Activated CD8-positive, alpha-beta memory T cell treated with anti-CD3 and anti-CD28 coated beads for 1 hour (primary cell): ENCODE measurements around the gene ANKRD22.
A peak's percentile ranks its signal among the peaks of the same experiment; 100 is the strongest.
"Not testable (repeated sequence)": the region's sequence is repeated elsewhere in the genome, so short reads cannot be mapped to it uniquely, and the experiment has no call there.

Experiments
- DNase-seq, 2 donors: peaks; one replicate each; pipeline ENCODE4 v3.0.0-alpha.2; 2020; ENCODE audit warnings: low read depth in 1 of 2; ENCODE audit errors: extremely low read depth in 1 of 2

ANKRD22 gene

DNA sequence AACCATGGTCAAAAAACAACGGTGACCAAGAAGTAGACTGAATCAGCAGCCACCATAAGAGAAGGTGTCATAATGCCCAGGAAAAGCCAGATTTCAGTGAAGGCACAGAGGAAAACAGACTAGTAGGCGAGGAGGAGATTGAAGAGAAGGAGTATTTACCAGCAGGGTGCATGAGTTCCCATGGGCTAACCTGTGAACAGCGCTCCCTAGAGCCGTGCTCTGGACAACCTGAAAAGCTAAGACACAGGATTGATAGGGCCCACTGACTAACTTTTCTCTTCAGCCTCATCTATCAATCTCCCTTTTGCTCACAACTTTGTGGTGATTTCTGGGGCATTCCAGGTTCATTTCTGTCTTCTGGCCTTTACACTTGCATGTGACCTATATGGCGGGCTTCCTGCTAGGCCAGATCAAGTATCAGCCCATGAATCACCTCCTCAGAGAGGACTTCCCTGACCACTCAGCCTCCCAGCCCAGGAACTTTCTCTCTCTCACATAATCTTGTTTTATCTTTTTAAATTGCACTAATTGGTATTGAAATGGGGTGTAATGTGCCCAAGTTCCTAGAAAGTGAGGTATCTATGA lies 12.8 kb downstream of the ANKRD22 start:
- no peak for DNase-seq

DNA sequence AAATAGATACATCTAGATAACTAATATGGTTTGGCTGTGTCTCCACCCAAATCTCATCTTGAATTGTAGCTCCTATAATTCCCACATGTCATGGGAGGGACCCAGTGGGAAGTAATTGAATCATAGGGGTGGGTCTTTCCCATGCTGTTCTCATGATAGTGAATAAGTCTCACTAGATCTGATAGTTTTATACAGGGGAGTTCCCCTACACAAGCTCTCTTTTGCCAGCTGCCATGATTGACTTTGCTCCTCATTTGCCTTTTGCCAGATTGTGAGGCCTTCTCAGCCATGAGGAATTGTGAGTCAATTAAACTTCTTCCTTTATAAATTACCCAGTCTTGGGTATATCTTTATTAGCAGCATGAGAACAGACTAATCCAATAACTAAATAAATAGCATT lies 14.0 kb downstream of the ANKRD22 start:
- DNase-seq: not testable (repeated sequence)

DNA sequence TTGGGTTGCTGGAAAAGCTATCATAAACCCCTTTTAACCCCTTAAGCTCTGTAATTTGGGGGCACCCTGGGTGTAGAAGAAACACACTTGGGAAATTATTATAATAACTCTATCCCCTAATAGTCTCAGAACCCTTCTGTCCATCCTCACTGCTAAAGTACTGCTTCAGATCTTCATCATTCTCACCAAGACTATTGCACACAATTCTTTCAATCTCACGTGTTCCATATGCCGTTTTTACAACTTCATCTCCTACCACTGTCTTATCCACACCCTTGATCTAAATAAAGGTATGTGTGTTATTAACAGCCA lies 15.8 kb downstream of the ANKRD22 start:
- no peak for DNase-seq

DNA sequence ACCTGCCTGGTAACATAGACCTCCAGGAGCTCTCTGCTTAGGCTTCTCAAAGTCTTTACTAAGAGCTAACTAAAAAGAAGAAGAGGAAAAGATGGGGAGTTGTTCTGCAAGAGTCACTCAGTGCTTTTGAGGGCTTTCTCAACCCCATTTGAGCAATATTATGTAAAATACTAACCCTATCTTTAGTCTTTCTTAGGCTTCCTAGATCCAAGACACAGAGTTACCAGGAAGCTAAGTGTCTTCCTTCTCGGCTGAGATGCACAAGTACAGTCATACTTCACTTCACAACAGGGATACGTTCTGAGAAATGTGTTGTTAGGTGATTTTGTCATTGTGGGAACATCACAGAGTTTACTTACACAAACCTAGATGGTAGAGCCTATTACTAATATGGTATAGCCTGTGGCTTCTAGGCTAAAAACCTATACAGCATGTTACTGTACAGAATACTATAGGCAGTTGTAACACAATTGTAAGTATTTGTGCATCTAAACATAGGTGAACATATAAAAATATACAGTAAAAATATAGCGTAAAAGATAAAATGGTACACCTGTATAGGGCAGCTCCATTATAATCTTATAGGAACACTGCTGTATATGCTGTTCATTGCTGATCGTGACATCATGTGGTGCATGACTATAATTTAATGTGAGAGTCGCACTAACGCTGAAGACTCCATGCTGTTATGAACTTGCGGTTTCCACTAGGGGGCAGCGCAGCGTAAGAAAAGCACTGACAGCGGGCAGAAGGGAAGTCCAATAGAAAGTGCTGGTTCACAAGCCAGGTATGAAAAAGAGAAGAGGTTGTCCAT lies 16.3 kb downstream of the ANKRD22 start:
- DNase-seq: peak; percentile 65 to 73

DNA sequence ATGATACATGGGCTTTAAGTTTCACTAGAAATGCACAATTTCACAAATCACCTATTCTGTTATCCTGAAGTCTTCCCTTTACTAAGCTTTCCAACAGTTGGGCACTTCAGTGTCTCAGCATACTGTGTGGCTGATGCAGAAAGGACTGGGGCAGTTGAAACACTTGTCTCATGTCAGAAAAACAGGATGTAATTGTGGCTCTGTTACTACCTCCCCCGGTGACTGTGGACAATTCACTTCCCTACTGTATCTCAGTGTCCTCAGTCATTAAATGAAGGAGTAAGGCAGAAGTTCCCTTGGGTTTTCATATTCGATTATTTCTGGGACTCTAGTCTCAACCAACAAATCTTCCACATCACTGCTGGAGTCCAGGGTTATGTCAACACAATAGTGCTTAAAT lies 17.9 kb downstream of the ANKRD22 start:
- DNase-seq: no peak

DNA sequence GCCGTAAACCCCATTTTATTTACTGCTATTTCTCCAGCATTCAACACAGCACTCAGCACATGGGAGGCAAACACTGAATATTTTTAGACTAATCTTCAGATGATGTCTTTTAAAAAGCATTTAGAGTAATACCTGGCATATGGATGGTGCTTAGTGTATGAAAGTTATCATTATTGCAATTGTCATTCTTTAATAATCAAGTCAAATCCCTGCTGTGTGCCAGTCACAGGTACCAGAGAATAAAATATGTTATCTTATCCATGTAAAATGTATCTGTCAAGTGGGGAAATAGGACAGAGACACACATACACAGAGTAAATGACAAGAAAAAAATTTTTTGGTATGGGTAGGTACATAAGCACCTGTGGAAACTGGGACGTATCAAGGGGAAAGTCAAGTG lies 18.5 kb downstream of the ANKRD22 start:
- no peak for DNase-seq

DNA sequence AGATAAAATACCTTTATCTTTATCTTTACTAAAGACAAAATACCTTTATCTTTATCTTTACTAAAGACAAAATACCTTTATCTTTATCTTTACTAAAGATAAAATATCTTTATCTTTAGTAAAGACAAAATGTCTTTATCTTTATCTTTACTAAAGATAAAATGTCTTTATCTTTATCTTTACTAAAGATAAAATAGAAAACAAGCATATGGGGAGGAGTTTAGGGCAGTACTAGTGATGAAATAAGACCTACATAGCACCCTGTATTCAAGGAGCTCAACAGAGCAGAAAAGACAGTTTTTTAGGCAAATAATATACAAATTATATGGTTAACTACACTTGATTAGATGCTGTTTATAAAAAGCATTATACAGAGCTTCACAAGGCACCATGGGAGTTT lies 19.3 kb downstream of the ANKRD22 start:
- DNase-seq: no peak

DNA sequence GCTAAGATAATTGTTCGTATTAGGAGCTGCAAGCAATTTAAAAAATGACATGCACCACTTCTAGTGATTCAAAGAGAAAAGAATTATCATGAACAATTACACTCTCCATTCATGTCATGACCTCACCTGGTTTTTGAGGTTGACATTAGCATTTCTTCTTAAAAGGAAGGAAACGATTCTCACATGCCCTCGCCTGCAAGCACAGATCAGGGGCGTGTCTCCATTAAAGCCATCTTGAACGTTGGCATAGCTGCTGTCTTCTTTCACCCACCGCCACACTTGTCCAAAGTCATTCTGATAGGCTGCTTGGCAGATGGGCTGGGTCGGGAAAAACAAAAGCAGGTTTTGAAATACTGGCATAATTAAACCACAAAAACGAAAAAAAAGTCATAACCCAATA lies 19.9 kb downstream of the ANKRD22 start:
- DNase-seq: no peak

DNA sequence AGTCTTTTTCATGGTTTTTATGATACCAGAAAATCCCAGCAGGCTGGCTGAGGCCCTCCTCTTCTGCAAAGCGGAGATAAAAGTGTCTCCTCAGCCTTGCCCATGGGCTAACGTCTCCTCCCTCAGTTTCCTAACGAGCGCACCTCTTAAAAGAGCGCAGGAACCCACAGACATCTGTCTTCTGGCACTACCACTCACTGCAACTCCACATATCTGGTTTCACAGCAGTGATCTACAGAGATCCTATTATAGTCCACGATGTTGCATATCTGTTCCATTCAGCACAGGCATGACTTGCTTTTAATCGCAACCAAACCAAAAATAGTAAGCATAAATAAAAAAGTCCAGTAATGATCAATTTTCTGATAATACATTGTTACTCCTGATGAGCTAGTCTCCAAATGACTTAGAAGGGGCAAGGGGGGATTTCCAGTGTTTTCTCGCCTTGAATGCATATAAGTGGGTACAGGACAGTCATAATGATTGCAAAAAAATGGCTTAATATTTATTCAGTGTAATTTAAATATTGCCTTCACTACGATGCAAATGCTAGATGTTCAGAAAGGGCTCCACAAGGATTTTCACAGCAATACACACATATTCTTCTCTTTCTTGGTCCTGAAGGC lies 20.9 kb downstream of the ANKRD22 start:
- no peak for DNase-seq

DNA sequence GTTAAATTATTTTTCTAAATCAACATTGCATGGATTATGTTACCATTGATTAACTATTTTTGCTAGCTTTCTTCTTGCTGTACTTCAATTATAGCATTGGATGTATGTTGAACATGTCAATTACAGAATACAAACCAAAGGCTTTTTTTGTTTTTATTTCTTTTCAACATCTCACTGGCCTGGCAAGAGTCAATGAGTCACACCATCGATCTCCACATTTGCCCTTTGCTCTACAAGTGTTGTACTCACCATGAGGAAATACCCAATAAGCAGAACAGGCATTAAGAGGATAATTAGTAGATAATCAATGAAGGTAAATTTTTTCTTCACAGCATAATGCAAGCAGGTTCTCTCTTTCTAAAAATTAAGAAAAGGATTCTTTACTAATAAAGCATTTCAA lies 23.3 kb downstream of the ANKRD22 start:
- DNase-seq: no peak

DNA sequence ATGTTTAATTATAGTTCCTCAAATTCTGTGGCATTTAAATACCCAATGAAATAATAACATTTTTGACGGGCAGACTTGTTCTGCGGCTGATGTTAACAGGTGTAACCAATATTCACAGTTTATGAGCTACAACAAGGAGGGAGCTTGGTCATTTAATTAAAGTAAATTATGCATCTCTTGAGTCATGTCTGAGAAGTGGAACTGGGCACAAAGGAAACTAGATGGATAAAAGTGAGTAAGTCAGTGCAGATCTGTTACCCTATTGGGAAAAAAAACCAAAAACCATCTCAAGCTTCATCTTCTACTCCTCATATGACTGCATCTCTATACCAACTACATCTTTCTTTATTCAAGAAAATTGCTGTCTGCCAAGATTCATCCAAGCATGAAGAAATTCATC lies 24.0 kb downstream of the ANKRD22 start:
- DNase-seq: no peak

DNA sequence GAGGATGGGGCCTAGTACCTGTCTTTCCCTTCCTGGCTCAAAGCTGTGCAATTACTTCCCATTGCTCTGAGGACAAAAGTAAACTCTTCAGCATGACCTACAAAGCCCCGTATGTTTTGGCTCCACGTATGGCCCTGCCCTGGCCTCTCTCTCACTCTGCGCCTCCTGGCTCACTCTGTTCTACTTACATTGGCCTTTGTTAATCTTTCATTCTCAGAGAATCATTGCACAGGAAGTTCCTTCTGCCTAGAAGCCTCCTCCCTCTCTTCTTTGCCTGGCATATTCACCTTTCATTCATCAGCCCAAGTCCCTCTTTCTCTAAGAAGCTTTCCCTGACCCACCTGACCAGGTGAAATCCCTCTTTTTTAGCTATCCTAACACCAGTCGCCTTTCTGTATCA lies 25.3 kb downstream of the ANKRD22 start:
- DNase-seq: no peak

DNA sequence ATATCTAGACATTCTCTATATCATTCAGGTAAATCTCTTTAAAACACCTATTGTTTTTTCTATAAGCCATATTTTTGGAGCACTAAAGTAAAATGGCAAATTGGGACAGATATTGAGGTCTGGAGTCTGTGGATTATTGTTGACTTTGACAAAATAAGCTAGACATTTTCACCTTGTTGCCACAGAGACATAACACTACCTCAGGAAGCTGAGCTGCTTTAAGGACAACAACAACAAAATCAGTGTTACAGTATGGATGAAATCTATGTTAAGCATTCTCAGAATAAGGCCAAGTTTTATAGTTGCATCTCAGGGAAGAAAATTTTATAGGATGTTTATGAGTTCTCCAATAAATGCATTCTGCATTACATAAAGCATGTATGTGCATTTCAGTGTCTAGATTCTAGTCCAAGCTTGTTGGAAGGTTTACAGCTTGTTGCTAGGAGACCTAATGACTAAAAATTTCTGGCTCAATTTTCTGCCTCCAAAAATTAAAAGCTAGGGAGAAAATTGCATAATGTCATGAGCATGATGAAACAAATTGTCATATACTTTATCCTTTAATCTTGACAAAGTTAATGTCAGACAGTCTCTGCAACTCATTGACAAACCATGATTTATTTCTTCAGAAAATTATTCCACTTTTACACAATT lies 30.8 kb downstream of the ANKRD22 start:
- no peak for DNase-seq

DNA sequence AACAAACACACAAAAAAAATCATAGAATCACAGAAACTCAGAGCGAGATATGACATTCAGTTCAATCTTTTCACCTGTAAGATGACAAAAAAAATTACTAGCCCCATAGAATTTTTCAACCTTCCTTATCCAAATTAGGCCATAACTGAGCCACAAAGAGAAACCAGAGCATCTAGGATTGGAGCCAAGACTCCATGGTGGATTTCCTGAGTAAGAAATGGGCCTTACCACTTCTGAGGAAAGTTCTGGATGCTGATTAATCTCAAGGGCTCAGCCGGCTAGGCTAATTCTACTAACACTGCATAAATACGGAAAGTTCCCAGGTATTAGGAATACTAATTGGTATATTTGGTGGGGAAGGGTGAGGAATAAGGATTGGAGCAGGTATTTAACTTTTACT lies 32.4 kb downstream of the ANKRD22 start:
- no peak for DNase-seq

DNA sequence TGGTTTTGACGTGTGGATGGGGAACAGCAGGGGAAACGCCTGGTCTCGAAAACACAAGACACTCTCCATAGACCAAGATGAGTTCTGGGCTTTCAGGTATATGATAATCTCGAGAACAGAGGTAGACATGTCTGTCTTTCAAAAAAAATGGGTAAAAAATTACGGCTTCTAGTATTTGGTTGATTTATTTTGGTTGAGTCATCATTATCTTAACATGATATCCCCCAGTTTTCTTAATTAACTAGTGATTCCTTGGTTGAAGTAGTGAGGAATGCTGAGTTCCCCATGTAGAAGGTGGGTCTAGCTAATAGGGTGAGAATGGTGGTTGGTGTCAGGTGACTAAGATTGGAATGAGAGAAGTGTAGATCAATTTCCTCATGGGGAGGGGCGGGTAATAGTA lies 38.4 kb downstream of the ANKRD22 start:
- DNase-seq: no peak

DNA sequence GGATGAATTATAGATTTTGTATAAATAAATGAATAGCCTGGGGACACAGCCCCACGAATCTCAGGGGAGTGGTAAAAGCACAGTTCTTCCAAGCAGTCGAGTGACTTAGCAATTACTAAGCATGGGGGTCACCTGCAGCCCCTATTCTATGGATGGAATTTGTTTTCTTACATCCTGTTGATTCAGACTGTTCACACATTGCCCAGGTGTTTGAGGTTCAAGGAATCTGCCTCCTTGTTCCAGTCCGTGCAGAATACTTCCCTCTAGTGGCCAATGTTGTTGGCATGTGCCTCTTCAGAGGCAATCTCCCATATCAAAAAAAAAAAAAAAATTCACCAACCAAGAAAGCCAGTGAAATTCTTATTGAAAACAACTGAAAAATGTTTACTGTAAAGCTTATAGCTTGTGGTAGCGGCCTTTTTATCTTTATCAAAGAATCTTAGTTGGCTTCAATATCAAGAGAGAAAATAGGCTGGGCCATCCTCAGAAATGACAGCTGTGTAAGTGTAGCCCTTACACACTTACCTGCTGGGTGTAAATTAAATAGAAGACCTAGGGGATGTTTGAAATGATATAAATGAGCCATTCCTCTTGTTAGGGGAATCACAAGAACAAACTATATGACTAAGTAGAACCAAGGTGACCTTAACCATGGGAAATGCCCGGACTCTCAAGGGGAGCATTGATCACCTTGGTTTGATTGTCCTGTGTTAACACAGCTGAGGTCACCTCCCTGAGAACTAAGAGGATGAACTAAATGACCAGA lies 41.3 kb downstream of the ANKRD22 start:
- no peak for DNase-seq

DNA sequence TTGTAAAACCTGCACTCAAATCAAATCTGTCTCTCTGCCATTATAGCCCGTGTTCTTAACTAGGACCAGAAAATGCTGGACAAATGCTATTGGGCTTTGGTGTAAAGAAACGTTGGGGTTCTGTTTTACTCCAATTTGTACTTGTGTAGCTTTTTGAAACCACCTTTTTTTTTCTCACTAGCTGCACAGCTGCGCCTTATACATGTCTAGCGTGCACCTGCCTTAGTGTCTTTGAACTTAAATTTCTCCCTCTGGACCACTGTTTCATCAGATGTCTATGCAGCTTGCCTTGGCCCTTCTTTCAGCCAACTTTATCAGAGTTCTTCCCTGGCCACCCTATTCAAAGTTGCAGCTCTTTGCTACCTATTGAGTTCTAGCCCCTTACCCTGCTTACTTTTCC lies 42.0 kb downstream of the ANKRD22 start:
- DNase-seq: no peak

DNA sequence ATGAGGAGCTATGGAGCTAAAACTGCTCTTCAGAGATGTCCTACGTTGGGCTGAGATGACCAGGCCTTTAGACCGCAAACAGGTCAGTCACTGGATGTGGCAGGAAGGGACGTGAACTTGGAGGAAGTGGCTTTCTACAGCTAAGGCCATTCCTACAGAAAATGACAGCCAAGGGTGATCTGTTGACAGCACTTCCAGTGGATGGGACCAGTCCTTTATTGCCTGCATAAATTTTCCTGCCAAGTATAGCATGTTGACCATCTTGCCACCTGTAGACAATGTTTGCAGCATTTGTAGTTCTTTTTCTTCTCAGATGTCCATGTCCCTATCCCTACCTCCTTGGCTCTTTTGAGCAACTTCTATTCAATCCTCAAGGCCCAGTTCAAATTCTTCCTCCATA lies 45.7 kb downstream of the ANKRD22 start:
- no peak for DNase-seq

DNA sequence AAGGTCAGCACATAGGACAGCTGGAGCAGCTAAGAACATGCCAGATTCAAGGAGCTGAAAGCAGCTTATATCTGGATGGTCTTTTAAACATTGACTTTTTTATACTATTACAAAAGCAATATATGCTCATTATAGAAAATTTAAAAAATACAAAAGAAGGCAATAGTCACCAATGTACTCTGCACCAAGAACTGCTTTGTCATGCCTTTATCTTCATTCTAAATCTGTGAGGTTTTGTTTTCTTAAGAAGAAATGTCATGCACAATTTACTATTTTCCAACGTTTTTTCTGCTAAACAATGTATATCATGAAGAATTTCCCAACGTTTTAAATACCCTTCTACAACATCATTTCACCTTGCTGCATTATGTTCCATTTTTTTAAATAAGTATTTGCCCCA lies 46.3 kb downstream of the ANKRD22 start:
- DNase-seq: no peak

DNA sequence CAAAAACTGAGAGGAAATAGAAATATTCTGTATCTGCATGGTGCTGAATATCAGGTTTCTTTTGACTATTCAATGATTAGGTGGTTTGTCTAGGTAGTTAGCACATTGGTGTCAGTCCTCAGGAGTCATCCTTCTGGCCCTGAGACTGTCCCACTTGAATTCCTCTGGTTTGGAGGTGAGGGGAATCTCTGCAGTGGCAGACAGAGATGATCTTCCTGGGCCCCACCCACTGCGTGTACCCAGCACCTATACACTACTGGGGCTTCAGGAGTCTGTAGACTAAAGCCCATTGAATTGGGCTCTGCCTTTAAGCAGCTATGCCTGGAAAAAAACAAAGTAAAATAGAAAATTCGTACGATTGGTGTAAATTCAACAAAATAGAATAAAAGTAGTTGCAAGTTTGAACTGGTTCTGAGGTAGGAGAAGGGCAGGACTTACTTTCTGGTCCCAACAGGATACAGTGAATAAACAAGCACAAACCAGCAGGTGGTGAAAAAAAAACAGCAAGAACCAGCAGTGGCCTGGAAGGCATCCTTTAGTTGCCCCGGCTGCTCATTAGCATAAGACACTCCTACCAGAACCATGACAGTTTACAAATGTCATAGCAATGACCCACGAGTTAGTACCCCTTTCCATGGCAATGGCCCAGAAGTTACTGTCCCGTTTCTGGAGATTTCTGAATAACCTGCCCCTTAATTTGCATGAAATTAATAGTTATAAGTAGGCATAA lies 47.4 kb downstream of the ANKRD22 start:
- no peak for DNase-seq

DNA sequence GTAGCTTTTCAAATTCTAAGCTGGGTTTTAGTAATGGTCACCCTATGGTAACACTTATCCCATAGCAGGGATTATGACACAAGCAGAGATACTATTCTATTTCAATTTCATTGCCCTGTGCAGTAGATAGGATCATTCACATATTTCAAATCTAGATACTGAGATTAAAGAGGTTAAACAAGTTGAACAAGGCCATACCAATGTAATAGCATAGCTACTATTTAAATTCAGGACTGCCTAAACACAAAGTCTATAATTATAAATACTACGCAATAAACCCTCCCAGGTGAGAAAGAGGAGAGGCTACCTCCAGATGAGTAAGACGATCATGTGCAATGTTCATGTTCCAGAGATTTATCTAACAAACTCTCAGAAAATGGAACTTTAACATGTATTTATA lies 48.0 kb downstream of the ANKRD22 start:
- no peak for DNase-seq
